Loucy (cell line): ENCODE data around the gene DHRS13.
A peak's percentile ranks its signal among the peaks of the same experiment; 100 is the strongest.

Source experiments
- H2AFZ ChIP-seq: fragments of 200-600 bp; sonication (generic); 2 replicates; pipeline ENCODE4 v1.6.0; 2016; ENCODE audit warnings: antibody characterized with exemption, mild to moderate bottlenecking, low read length, moderate library complexity
- H3F3A ChIP-seq: fragments of 200-600 bp; 2 replicates; pipeline ENCODE4 v1.6.0; 2016; ENCODE audit warnings: antibody characterized with exemption, low read depth, mild to moderate bottlenecking
- H3K27me3 ChIP-seq: fragments of 200-600 bp; sonication (generic); 2 replicates; pipeline ENCODE4 v1.6.1; 2014; ENCODE audit warnings: low read length, mild to moderate bottlenecking; ENCODE audit not compliant: insufficient read depth, poor library complexity, severe bottlenecking
- H3K36me3 ChIP-seq: fragments of 200-600 bp; sonication (generic); 2 replicates; pipeline ENCODE4 v1.6.1; 2016; ENCODE audit warnings: low read length; ENCODE audit not compliant: insufficient read depth
- H3K4me1 ChIP-seq: fragments of 200-600 bp; sonication (generic); 2 replicates; pipeline ENCODE4 v1.5.1; 2014; ENCODE audit warnings: low read length, mild to moderate bottlenecking; ENCODE audit not compliant: insufficient read depth, poor library complexity, severe bottlenecking
- H3K4me2 ChIP-seq: fragments of 200-600 bp; sonication (generic); 2 replicates; pipeline ENCODE4 v1.6.0; 2014; ENCODE audit warnings: antibody characterized with exemption, low read length, low read depth, mild to moderate bottlenecking; ENCODE audit not compliant: poor library complexity, severe bottlenecking
- H3K4me3 ChIP-seq: fragments of 200-600 bp; sonication (generic); 2 replicates; pipeline ENCODE4 v1.5.1; 2014; ENCODE audit warnings: low read length, mild to moderate bottlenecking, mixed read lengths; ENCODE audit not compliant: poor library complexity, severe bottlenecking
- H3K79me2 ChIP-seq: fragments of 200-600 bp; sonication (generic); 2 replicates; pipeline ENCODE4 v1.6.1; 2014; ENCODE audit warnings: low read length; ENCODE audit not compliant: insufficient read depth
- H3K9ac ChIP-seq: fragments of 200-600 bp; sonication (generic); 2 replicates; pipeline ENCODE4 v1.6.0; 2014; ENCODE audit warnings: mild to moderate bottlenecking, low read depth, low read length, moderate library complexity; ENCODE audit not compliant: poor library complexity, severe bottlenecking
- H3K9me2 ChIP-seq: fragments of 200-600 bp; sonication (generic); replicated peaks from 2 replicates; pipeline ENCODE4 v1.6.1; 2016; ENCODE audit warnings: low read depth, low read length, mixed read lengths
- H3K9me3 ChIP-seq: fragments of 200-600 bp; sonication (generic); 2 replicates; pipeline ENCODE4 v1.6.1; 2014; ENCODE audit warnings: mild to moderate bottlenecking, antibody characterized with exemption, low read length, low read depth; ENCODE audit not compliant: insufficient read depth
- H4K20me1 ChIP-seq: fragments of 200-600 bp; sonication (generic); 2 replicates; pipeline ENCODE4 v1.6.0; 2014; ENCODE audit warnings: antibody characterized with exemption, low read length, mild to moderate bottlenecking; ENCODE audit not compliant: insufficient read depth, poor library complexity, severe bottlenecking
- CTCF ChIP-seq: fragments of 200-600 bp; sonication (generic); conservative IDR thresholded peaks from 2 replicates; pipeline ENCODE4 v1.5.1; 2014; ENCODE audit warnings: mild to moderate bottlenecking, antibody characterized with exemption, low read length
- EZH2phosphoT487 ChIP-seq: fragments of 200-600 bp; IDR thresholded peaks from 2 replicates; pipeline ENCODE4 v1.6.1; 2018; ENCODE audit warnings: antibody characterized with exemption, mild to moderate bottlenecking, moderate library complexity, borderline replicate concordance

The DHRS13 gene

GRCh38 chr17:28917029-28917428 lies 14.2 kb upstream of the DHRS13 start:
- H3K4me2 ChIP-seq = no peak overlapping the region
- TF ChIP-seq EZH2phosphoT487 (no peak), CTCF (no peak)
- H2AFZ ChIP-seq = no peak overlapping the region
- H3K9me2 ChIP-seq = no peaks in the 10 kb centered on the region
- H3K79me2 ChIP-seq = 0 out of 2 replicates have a peak, but pooled peaks cover under 1% of the 10 kb centered on the region
- no peak overlapping the region for H3K9ac ChIP-seq
- H3K9me3 ChIP-seq = no peaks in the 10 kb centered on the region
- no peaks in the 10 kb centered on the region for H4K20me1 ChIP-seq
- no peaks in the 10 kb centered on the region for H3K4me1 ChIP-seq
- no peaks in the 10 kb centered on the region for H3F3A ChIP-seq
- H3K27me3 ChIP-seq = no peaks in the 10 kb centered on the region
- peaks cover 98% of the 10 kb centered on the region for H3K36me3 ChIP-seq
- H3K4me3 ChIP-seq = no peak overlapping the region

- Histone ChIP-seq H3K4me2 (no peak overlapping the region), H3K9me3 (no peaks in the 10 kb centered on the region), H3K79me2 (no peaks in the 10 kb centered on the region), H3K36me3 (peaks cover 98% of the 10 kb centered on the region), H4K20me1 (no peaks in the 10 kb centered on the region), H3K4me3 (no peak overlapping the region), H3K9ac (no peak overlapping the region), H2AFZ (no peak overlapping the region), H3F3A (no peaks in the 10 kb centered on the region), H3K27me3 (no peaks in the 10 kb centered on the region), H3K4me1 (no peaks in the 10 kb centered on the region), H3K9me2 (no peaks in the 10 kb centered on the region)
- TF ChIP-seq EZH2phosphoT487 (no peak), CTCF (peak; percentile 69)
Observed at GRCh38 chr17:28916302-28916934, 13.5 kb upstream of the DHRS13 start.

GRCh38 chr17:28912938-28913333 lies 10.1 kb upstream of the DHRS13 start:
- H3K9me3 ChIP-seq = no peaks in the 10 kb centered on the region
- no peak overlapping the region for H3K4me2 ChIP-seq
- no peaks in the 10 kb centered on the region for H3K27me3 ChIP-seq
- H3F3A ChIP-seq = no peaks in the 10 kb centered on the region
- H3K4me1 ChIP-seq = no peaks in the 10 kb centered on the region
- no peaks in the 10 kb centered on the region for H4K20me1 ChIP-seq
- TF ChIP-seq CTCF = no peak
- TF ChIP-seq EZH2phosphoT487 = no peak
- H3K79me2 ChIP-seq = no peaks in the 10 kb centered on the region
- no peak overlapping the region for H3K4me3 ChIP-seq
- no peak overlapping the region for H2AFZ ChIP-seq
- H3K9me2 ChIP-seq = no peaks in the 10 kb centered on the region
- peaks cover 98% of the 10 kb centered on the region for H3K36me3 ChIP-seq
- no peak overlapping the region for H3K9ac ChIP-seq
